CD4-positive, alpha-beta T cell treated with Interferon alpha-2 for 1 hour (primary cell): ENCODE data around the gene MTA1.

ENCODE experiments used
- DNase-seq, 2 donors: peaks; one replicate each; pipeline ENCODE4 v3.0.0-alpha.2; 2020 to 2022

The MTA1 gene

DNA sequence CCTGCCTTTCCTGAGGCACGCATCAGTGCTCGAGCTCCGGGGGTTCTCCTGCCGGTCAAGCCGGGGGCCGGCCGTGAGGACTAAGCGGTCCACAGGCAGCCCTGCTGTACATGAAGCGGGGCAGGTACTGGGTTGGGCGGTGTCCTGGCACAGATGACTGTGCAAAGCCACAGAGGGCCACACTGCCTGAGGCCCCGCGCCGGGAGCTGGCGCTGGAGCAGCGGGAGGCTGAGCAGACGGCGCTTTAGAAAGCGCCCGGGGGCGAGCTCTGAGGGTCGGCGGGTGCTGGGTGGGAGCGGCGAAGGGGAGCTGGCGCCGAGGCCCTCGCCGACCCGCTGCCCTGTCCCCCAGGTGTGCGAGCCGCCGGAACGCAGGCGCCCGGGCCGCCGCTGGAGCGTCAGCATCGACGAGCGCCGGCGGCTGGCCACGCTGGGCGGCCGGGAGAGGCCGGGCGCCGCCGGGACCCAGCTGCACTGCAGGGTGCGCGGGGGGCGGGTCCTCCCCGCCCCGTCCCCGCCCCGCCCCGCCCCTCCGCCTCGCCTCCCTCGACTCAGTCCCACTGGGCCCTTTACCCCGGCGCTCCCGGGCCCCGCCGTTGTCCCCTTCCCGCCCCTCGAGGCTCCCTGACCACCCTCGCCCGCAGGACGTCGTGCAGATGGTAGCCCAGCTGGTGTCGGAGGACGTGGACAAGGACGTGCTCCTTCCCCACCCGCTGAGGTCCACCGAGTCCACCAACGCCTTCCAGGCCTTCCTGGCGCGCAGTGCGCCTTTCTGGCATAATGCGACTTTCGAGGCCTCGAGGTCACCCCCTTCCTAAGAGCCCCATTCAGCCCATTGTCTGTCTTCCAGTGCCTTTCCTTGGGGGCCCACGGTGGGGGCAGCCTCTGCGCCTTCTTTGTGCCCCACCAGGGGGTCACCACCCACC lies 8.3 kb upstream of the MTA1 start:
- peak in 1 of 2 donors; percentile 21 for DNase-seq

DNA sequence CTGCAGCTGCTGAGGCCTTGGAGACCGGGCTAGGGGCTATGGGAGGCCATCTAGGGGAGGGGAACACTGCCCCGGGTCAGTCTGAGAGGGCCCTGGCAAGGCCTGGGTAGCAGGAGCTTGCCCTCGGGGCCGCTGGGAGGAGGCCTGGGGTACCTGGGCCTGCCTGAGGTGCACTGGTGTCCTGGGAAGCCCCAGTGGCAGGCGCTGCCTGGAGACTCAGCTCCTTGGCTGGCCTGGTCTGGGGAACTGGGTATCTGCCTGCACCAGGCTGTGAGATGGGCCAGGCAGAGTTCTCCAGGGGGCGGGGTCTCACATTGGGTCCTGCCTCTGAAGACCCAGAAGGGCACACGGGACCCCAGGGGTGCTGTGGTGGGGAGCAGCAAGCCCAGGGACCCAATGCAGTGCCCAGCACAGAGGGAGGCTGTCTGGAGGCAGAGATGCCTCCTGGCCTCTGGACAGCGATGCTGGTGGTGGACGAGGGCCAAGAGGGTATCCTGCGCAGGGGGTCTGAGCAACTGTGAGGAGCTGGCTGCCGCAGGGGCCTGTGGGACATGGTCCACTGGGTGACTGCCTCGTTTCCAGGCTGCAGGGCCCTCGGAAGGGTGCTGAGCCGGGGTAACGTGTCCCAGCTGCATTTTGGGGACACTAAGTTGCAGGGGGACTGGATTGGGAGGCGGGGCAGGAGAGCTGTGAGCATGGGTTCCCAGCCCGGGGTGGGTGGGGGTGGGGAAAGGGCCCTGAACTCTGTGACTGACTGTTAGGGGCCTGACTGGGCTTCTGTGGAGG lies 7.4 kb upstream of the MTA1 start:
- no peak for DNase-seq

DNA sequence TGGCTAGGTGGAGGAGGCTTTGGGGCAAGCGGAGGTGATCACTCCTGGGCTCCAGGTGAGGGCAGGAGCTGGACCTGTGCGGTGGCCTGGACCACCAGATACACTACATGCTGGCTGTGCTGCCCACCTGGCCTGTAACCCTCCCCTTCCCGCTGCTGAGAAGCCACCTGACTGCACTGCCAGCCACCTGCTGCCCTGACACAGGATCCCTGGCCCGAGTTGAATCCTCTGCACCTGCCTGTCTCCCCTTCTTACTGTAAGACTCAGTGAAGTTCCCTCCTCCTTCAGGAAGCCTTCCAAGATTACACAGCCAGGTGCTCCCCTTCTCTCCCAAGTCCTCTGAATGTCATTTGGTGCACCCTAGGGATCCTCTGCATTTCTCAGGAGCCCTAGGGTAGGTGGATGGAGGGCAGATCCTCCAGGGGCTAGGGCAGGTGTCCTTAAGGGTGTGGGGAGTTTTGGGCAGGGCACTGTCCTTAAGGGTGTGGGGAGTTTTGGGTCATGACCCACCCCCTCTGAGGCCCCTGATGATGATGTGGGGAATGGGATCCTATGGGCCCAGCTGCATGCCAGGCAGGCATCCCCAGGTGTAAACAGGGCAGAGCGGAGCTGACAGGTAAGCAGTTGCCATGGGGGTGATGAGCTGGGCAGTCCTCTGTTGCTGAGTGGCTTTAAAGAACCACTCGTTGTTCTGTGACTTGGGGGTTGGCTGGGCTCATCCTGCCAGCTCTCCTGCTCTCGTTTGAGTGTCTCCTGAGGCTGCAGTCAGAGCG lies 6.7 kb upstream of the MTA1 start:
- DNase-seq, result no peak

DNA sequence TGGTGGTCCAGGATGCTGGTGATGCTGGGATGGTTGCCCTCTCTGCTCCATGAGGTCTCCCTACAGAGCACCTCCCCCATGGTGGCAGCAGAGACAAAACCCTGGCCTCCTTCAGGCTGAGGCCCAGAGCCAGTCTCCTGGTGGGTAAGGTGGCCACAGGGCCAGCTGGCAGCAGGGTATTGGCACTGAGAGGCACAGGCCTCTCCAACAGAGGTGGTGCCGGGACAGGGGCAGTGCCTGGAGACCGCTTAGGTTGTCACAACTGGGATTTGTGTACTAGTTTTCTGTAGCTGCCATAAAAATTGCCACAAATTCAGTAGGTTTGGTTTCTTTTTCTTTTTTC lies 6.1 kb upstream of the MTA1 start:
- DNase-seq, result no peak

DNA sequence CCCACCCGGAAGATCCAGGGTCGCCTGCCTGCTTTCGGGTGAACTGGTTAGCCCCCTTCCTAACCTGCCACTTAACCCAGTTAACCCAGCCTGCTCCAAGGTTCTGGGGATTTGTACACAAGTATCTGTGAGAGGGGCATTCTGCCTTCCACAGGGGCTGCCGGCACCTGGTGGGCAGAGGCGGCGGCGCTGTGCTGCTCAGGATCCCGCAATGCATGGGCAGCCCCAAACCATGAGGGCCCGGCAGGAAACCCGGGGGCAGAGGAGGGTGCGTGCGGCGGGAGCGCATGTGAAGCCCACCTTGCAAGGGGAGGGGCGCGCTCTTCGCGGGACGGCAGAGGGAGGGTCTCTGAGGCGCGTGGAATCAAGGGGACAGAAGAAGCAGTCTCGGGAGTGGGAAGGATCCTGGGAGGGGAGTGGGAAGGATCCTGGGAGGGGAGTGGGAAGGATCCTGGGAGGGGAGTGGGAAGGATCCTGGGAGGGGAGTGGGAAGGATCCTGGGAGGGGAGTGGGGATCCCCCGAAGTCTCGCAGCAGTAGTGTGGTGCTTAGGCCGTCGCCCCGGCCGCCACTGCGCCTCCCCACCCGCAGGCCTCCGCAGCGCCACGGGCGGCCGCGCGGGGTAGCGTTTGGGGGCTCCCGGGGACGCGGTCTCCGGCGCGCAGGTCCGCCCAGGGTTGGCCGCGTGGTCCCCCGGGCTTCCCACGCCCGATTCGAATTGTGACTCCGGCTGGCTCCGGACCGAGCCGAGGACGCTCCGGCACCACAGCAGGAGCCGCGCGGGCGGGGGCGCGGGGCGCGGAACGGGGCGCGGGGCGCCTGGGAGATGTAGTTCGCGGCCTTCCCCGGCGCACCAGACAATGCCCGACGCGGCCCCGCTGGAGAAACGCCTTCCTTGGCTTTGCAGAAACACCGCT lies 4.9 kb upstream of the MTA1 start:
- DNase-seq, result peak; percentile 45 to 68

DNA sequence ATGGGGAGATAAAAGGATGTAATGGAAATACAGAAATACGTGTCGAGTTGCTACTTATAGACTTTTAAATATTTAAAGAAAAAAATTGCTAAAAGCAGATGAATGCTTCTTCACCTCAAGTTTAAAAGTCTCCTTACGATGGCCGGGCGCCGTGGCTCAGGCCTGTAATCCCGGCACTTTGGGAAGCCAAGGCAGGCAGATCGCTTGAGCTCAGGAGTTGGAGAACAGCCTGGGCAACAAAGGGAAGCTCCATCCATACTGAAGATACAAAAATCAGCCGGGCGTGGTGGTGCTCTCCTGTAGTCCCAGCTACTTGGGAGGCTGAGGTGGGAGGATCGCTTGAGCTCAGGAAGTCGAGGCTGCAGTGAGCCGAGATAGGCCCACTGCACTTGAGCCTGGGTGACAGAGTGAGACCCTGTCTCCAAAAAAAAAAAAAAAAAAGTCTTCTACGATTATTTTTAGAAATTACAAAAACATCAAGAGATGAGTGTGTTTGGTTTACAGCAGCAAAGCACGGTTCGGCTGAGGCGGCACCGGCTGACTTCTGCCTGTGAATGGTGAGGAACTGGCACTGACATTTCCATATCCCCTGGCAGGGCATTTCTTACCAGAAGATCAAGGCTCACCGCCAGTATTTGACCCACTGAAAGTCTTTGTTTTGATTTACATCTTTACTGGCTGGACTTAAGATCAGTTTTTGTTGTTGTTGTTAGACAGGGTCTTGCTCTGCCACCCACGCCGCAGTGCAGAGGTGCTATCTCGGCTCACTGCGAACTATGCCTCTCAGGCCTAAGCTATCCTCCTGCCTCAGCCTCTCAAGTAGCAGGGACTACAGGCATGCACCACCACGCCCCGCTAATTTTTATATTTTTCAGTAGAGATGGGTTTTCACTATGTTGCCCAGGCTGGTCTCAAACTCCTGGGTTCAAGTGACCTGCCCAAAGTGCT lies 3.9 kb upstream of the MTA1 start:
- DNase-seq, result no peak

DNA sequence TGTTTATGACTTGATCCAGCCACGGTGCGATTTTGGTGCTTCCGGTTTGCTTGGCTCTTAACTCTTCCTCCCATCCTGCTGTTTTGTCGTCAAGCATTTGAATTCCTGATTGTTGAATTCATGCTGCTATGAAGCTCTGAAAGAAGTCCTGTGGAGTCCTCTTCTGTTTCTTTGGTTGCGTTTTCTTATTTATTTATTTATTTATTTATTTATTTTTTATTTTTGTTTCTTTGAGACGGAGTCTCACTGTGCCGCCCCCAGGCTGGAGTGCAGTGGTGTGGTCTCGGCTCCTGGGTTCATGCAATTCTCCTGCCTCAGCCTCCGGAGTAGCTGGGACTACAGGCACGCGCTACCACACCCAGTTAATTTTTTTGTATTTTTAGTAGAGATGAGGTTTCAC lies 3.0 kb upstream of the MTA1 start:
- no peak for DNase-seq

DNA sequence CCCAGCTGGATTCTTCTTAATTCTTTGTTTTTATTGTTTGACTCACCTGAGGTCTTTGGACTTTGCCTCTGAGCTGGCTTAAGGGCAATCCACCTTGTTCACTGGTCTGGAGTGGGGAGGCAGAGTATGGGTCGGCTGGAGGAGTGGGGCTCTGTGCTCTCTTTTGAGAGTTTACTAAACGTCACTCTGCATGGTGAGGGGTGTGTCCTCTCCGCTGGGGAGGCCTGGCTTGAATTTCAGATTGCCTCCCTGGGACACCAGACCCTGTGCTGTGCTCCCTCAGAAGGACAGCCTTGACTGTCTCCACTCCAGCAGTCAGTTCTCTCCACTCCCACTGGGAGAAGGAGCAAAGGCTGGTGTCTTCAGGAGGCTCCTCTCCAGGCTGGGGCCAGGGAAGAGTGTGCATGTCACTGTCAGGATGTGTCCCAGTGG lies 1.9 kb upstream of the MTA1 start:
- no peak for DNase-seq

DNA sequence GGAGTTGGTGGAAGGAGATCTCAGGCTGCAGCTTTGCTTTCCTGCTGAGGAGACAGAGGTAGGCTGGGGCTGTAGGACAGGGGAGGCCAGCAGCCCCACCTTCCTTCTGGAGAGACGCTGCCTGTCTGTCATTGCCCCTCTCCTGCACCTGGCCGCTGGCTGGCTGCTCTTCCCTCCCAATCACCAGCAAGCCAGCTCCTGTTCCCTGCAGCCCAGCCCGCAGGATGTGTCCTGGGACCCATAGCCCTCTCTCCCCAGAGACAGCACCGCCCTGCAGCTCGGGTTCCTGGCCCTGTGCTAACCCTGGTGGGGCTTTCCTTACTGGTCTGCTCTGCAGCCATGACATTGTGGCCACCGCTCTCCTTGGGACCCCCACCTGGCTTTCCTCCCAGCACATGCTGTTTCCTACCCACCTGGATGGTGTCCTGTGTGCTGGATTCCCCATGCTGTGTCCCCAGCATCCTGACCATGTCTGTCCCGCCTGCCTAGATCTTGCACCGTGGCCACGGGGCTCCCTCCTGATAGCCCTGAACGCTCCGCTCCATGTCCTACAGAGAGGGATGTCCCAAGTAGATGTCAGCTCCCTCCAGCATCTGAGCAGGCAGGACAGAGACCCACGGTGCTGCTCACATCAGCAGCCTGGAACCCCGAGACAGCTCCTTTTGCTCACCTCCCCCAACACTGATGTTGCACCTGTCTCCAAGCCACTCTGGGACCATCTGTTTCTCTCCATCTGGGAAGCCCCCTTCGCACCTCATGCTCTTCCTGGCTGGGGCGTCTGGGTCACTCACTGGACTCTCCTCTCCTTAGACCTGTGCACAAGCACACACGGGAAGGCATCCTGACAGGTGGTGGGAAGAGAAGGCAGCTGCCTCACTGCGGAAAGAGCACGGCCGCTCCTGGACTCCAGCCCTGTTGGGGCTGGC lies 1.1 kb upstream of the MTA1 start:
- DNase-seq, result no peak

DNA sequence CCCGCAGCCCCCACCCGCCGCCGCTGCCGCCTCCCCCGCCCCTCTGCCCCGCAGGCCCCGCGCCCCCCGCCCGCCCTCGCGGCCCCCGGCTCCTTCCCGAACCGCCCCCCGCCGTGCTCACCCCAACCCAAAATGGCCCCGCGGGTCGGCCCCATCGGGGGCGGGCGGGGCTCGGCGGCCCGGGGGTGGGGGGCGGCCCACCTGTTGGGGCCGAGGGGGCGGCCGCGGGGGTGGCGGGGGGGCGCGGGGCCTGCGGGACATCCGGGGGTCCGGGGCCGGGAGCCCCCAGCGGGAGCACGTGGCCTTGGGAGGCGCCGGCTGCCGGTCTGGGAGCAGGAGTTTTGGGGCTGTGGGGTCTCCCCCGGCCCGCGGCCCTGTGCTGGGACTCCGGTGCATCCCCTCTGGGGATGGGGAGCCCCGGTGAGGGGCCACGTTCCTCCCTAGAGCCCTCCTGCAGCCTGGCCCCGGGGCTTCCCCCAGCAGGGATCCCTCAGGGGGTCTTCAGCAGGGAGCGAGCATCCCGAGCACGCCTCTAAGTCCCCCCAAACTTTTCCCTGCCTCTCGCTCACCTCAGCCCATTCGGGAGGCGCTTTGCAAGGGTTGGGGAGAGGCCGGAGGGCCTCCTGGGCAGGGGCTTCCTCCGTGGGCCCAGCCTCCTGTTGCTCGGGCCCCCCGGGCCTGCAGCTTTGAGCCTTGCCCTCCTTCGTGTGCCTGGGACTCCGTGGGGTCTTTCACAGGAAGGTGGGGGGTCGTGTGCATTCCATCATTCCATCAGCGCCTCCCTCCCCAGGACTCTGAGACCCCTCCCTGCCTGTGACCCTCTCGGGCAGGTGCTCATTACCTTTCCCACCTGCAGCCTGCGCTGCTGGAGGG lies 710 bp downstream of the MTA1 start:
- no peak for DNase-seq

DNA sequence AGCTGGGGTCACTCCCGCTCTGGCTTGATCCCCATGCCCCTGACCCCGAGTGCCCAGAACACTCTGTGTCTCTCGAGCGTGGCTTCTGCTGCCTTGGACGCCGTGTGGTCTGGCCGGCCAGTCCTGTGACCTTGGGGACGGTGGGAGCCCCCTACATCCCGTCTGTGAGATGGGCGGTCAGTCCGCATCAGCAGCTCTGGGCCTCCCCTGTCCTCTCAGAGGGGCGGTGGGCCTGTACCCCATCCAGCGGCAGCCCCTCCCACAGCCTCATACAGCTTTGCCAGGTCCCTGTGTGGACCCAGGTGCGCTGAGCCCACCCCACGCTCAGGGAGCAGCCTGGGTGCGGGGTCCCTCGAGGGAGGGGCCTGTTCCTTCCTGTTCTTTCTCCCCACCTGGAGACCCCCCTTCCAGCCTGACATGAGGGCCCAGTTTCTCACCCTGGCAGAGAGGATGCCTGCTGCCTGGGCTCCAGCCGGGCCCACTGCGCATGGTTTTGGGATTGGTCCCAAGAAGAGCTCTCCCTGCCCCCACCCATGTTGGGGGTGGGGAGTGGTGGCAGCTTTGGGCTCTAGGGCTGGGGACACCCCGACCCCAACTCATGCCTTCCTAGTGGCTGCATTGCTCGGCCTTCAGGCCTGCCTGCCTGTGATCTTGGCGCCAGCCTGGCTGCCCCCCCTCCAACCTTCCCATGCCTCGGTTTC lies 1.5 kb downstream of the MTA1 start:
- DNase-seq, result no peak

DNA sequence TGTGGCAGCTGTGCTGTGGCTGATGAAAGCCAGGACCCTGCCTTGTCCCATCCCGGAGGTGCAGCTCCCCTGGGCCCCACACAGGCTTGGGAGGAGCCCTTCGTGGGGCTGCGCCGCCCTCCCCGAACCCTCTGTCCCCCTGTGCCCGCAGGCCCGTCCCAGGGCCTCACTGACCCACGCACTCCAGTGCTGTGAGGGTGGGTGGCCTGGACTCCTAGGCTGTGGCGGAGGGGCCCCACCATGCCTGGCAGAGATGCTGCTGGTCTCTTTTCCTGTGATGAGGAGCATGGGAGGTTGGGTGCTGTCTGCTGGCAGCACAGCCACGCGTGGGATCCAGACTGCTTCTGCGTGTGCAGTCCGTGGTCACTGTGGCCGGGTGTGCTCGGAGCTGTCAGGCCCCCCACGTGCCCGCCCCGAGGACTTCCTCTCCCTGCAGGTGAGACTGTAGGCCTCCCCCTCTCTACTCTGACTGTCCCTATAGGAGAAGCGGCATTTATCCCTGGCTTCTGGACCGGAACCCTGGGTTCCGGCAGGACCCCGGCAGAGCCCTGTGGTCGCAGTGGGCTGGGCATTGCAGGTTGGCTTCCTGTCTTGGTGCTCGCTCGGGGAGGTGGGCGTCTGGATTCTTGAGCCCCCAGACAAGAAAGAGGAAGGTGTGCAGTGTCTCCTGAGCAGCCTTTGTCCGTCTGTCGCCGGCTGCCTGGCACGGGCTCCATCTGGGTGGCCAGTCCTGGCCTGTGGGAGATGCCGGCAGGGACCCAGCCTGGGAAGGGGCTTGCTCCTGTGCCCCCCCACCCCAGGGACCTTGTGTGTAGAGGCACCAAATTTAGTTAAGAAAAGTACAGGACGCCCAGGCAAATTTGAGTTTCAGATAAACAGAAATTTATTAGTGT lies 2.3 kb downstream of the MTA1 start:
- DNase-seq, result no peak

DNA sequence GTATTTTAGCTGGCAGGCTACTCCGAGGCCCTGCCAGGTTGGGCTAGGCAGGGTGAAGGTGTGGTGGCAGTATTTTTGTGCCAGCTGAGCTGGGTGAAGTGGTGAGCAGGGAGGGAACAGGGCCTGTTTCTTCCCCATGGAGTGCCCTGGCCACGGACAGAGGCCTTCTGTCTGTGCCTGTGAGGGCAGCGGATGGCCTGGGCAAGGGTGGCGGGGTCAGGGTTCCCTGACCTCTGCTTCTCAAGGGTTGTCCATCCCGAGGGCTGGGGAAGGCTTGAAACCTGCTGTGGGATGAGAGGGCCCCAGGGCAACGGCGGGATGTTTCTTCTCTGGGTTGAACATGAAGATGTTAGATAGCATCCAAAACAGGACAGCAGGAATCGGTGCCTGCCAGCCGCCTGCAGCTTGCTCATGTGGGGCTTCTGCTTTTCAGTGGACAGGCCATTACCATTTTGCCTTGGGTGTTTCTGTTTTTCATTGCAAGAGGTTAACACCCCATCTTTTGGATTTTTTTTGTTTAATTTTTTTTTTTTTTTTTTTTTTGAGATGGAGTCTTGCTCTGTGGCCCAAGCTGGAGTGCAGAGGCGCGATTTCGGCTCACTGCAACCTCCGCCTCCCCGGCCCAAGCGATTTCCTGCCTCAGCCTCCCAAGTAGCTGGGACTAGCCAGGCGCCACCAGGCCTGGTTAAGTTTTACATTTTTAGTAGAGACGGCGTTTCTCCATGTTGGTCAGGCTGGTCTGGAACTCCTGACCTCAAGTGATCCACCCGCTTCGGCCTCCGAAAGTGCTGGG lies 3.3 kb downstream of the MTA1 start:
- no peak for DNase-seq

DNA sequence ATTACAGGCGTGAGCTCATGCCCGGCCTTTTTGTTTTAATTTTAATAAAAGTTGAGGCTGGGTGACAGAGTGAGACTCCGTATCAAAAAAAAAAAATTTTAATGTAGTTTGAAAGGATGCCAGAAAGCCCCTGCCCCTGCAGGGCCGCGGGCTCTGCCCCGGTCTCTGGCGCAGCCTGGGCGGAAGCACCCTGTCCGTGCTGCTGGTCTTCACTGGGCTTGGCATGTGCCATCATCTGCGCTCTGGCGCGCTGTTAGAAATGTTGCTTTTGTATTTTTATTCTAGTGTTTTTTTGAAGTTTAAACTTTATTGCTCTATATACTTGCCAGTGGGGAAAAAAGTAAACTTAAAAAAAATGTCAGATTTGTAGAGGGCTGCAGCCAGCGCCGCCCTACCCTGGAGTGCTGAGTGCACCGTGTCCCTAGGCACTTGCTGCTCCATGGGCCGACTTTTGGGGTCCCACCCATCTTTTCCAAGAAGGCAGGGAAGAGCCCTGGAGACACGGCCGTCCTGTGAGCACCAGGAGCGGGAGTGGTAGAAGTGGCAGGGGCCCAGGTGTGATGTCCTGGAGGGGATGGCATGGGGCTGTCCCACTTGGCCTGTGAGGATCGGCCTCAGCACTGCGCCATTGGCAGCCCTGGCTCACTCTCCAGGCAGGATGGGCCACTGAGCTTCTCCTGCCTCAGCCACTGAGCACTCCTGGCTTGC lies 4.0 kb downstream of the MTA1 start:
- no peak for DNase-seq

DNA sequence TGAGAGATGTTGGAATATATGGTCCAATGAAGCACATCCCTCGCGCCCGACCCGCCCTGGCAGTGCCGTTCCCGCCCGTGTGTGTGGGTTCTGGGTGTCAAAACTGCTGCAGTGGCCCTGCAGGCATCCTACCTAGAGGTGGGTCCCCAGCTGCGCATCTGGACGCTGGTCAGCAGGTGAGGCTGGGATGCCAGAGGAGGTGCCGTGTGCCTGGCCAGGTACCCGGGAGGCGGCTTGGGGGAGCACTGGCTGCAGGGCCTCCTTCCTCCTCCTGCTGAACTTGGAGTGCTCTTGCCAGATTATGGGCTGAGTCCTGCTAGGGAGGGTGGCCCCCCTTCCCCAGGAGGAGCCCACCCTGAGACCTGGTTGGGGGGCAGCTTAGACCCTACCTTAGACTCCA lies 5.2 kb downstream of the MTA1 start:
- no peak for DNase-seq

DNA sequence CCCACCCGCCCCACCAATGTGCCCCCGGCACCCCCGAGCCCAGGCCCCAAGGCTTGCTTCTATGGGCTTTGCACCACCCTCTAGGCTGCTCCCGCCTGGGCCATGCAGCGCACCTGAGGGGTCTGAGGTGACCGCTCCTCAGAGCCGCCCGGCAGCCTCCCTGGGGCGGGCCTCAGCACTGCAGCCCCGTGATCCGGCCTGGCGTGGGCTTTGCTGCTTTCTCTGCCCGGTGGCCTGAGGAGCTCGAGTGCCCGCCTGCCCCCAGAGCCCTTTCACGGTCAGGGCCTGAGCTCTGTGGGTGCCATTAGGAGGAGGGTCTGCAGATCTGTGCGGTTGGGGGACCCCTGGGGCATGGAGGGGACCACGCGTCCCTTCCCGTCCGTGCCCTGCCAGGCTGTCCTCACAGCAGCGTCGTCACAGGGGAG lies 6.2 kb downstream of the MTA1 start:
- DNase-seq, result no peak
